Hepatocyte (in vitro differentiated cells): ENCODE measurements around the gene SNX17. TPM values are rescaled to one million over a fixed set of nuclear protein-coding genes. Genes with fewer than 3 reads are reported as not detected.

ENCODE experiments used
- DNase-seq: peaks from one replicate; pipeline ENCODE4 v3.0.0-alpha.2; 2016; ENCODE audit warnings: low spot score
- H2AFZ ChIP-seq: fragments of 200-600 bp; sonication (generic); 2 replicates; pipeline ENCODE4 v1.6.0; 2016; ENCODE audit warnings: antibody characterized with exemption, mild to moderate bottlenecking
- H3K27ac ChIP-seq: fragments of 200-600 bp; sonication (generic); 2 replicates; pipeline ENCODE4 v1.5.1; 2016; ENCODE audit warnings: mild to moderate bottlenecking
- H3K27me3 ChIP-seq: fragments of 200-600 bp; sonication (generic); 2 replicates; pipeline ENCODE4 v1.6.1; 2016
- H3K36me3 ChIP-seq: fragments of 200-600 bp; sonication (generic); replicated peaks from 2 replicates; pipeline ENCODE4 v1.5.1; 2016; ENCODE audit warnings: low read depth; ENCODE audit not compliant: insufficient read depth
- H3K4me1 ChIP-seq: fragments of 200-600 bp; sonication (generic); 2 replicates; pipeline ENCODE4 v1.5.1; 2016; ENCODE audit warnings: mild to moderate bottlenecking, moderate library complexity; ENCODE audit not compliant: insufficient read depth
- H3K4me2 ChIP-seq: fragments of 200-600 bp; sonication (generic); 2 replicates; pipeline ENCODE4 v1.6.0; 2016
- H3K4me3 ChIP-seq: fragments of 200-600 bp; sonication (generic); 2 replicates; pipeline ENCODE4 v1.5.1; 2016; ENCODE audit warnings: mild to moderate bottlenecking
- H3K79me2 ChIP-seq: fragments of 200-600 bp; sonication (generic); 2 replicates; pipeline ENCODE4 v1.6.0; 2017; ENCODE audit warnings: mild to moderate bottlenecking
- H3K9me2 ChIP-seq: fragments of 200-600 bp; sonication (generic); replicated peaks from 2 replicates; pipeline ENCODE4 v1.6.0; 2017; ENCODE audit warnings: mild to moderate bottlenecking; ENCODE audit not compliant: insufficient read depth
- H3K9me3 ChIP-seq: fragments of 200-600 bp; sonication (generic); 2 replicates; pipeline ENCODE4 v1.5.1; 2016; ENCODE audit warnings: low read depth, mild to moderate bottlenecking
- H4K20me1 ChIP-seq: fragments of 200-600 bp; sonication (generic); 2 replicates; pipeline ENCODE4 v1.6.0; 2016; ENCODE audit warnings: mild to moderate bottlenecking; ENCODE audit not compliant: insufficient read depth, poor library complexity, severe bottlenecking
- EZH2 ChIP-seq: fragments of 200-600 bp; sonication (generic); IDR thresholded peaks from 2 replicates; pipeline ENCODE4 v1.6.1; 2016; ENCODE audit warnings: antibody characterized with exemption, mild to moderate bottlenecking, borderline replicate concordance
- EZH2phosphoT487 ChIP-seq: fragments of 200-600 bp; sonication (generic); IDR thresholded peaks from one replicate; pipeline ENCODE4 v1.6.1; 2018; ENCODE audit warnings: antibody characterized with exemption, mild to moderate bottlenecking, low read depth, moderate library complexity; ENCODE audit not compliant: unreplicated experiment, severe bottlenecking
- WGBS: methylation state at CpG from one replicate; pipeline ENCODE4 v1.1.6; 2016; ENCODE audit warnings: low lambda C conversion rate; ENCODE audit errors: missing lambda C conversion rate; 5-methylcytosine and 5-hydroxymethylcytosine counted together
- polyA plus RNA-seq: library from polyadenylated mRNA; unstranded; fragments of >200 nt; fragmentation: Nextera tagmentation; extraction: Ambion mirVana; gene quantifications from 2 replicates; pipeline ENCODE4 v1.2.1, GENCODE V29; 2016
- total RNA-seq: library from RNA; depleted of rRNA; stranded (reverse); fragments of >200 nt; gene quantifications from 2 replicates; pipeline ENCODE4 v1.2.3, GENCODE V29; 2014
- TF ChIP-seq, protein P1 (sequence below): fragments of 200-600 bp; sonication (generic); IDR thresholded peaks from 2 replicates; pipeline ENCODE4 v1.5.1; 2016; ENCODE audit warnings: antibody characterized with exemption, mild to moderate bottlenecking; ENCODE audit not compliant: poor library complexity

Gene SNX17
- total and polyA plus RNA-seq, 2 experiments from 2014 or later = 81.8 to 109 TPM

DNA sequence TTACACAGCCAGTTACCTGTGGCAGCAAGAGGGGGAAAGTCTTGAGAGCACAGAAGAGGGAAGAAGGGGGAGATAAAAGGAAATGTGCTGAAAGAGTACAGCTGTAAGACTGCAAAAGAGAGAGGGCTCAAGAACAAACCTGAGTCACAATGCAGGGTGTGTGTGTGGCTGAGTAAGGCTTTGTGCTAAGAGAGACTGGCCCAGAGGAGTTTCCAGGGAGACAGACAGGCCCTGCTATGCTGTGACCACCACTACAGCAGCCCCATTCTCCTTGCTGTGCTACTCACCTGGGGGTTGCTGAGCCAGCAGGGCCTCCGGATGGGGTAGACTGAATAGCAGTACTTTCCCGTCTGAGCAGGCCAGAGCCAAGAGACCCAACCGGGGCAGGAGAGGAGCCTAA is 35.1 kb upstream of the SNX17 start:
- H3K79me2 ChIP-seq = no peaks in the 10 kb centered on the region
- H3K4me3 ChIP-seq = no peak overlapping the region
- H3K36me3 ChIP-seq = no peaks in the 10 kb centered on the region
- H3K27me3 ChIP-seq = no peaks in the 10 kb centered on the region
- no peak overlapping the region for H2AFZ ChIP-seq
- 88% methylated on average over 3 of the region's 3 CpGs for WGBS
- no peak for DNase-seq
- H3K9me3 ChIP-seq = no peaks in the 10 kb centered on the region
- H3K4me2 ChIP-seq = no peak overlapping the region
- H3K4me1 ChIP-seq = no peaks in the 10 kb centered on the region
- no peak for TF ChIP-seq EZH2phosphoT487
- no peak for TF ChIP-seq EZH2
- TF ChIP-seq, protein P1, sequence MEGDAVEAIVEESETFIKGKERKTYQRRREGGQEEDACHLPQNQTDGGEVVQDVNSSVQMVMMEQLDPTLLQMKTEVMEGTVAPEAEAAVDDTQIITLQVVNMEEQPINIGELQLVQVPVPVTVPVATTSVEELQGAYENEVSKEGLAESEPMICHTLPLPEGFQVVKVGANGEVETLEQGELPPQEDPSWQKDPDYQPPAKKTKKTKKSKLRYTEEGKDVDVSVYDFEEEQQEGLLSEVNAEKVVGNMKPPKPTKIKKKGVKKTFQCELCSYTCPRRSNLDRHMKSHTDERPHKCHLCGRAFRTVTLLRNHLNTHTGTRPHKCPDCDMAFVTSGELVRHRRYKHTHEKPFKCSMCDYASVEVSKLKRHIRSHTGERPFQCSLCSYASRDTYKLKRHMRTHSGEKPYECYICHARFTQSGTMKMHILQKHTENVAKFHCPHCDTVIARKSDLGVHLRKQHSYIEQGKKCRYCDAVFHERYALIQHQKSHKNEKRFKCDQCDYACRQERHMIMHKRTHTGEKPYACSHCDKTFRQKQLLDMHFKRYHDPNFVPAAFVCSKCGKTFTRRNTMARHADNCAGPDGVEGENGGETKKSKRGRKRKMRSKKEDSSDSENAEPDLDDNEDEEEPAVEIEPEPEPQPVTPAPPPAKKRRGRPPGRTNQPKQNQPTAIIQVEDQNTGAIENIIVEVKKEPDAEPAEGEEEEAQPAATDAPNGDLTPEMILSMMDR = no peak
- H3K9me2 ChIP-seq = no peaks in the 10 kb centered on the region
- H4K20me1 ChIP-seq = no peaks in the 10 kb centered on the region
- no peak overlapping the region for H3K27ac ChIP-seq

DNA sequence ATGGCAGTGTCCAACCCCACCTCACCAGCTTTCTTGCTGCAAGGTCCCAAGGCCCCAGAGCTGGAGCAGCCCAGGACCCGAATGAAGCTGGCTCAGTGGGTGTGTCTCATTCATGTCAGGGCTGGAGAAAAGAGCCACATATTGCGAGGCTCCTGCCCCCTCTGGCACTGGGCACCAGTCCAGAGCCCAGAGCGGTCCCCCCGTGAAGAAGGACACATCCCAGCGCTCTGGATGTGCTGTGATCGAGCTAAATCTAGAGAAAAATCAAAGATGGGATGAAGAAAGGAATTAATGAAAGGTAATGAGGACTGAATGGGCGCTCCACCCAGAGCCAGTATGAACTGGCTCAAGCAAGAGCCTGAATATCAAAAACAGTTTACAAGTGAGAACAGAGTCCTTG is 34.2 kb upstream of the SNX17 start:
- H3K4me1 ChIP-seq = no peaks in the 10 kb centered on the region
- 98% methylated on average over 7 of the region's 7 CpGs for whole genome bisulfite sequencing
- no peak overlapping the region for H3K4me2 ChIP-seq
- DNase-seq = no peak
- no peaks in the 10 kb centered on the region for H3K9me3 ChIP-seq
- TF ChIP-seq, protein P1 = no peak
- no peak for TF ChIP-seq EZH2
- TF ChIP-seq EZH2phosphoT487 = no peak
- no peaks in the 10 kb centered on the region for H3K27me3 ChIP-seq
- no peaks in the 10 kb centered on the region for H3K9me2 ChIP-seq
- no peaks in the 10 kb centered on the region for H3K36me3 ChIP-seq
- H4K20me1 ChIP-seq = no peaks in the 10 kb centered on the region
- H3K4me3 ChIP-seq = no peak overlapping the region
- no peak overlapping the region for H2AFZ ChIP-seq
- H3K79me2 ChIP-seq = no peaks in the 10 kb centered on the region
- H3K27ac ChIP-seq = no peak overlapping the region

DNA sequence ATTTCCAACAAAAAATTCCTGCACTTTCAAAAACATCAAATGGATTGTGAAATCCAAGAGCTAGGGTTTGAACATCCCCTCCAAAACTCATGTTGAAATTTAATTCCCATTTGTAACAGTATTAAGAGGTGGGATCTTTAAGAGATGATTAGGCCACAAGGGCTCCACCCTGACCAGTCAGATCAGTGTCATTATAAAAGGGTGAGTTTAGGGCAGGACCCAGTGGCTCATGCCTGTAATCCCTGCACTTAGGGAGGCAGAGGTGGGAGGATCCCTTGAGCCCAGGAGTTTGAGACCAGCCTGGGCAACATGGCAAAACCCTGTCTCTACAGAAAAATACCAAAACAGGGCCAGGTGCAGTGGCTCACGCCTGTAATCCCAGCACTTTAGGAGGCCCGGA is 22.8 kb upstream of the SNX17 start:
- DNase-seq = no peak
- Histone ChIP-seq H4K20me1 (peaks cover 17% of the 10 kb centered on the region), H3K4me2 (no peak overlapping the region), H3K4me1 (no peaks in the 10 kb centered on the region), H3K4me3 (no peak overlapping the region), H3K79me2 (peaks cover 91% of the 10 kb centered on the region), H2AFZ (no peak overlapping the region), H3K27me3 (no peaks in the 10 kb centered on the region), H3K36me3 (no peaks in the 10 kb centered on the region), H3K27ac (no peak overlapping the region), H3K9me2 (no peaks in the 10 kb centered on the region), H3K9me3 (no peaks in the 10 kb centered on the region)
- WGBS = 90% methylated on average over 2 of the region's 2 CpGs
- TF ChIP-seq EZH2 (no peak), EZH2phosphoT487 (no peak)
- TF ChIP-seq, protein P1 = no peak

DNA sequence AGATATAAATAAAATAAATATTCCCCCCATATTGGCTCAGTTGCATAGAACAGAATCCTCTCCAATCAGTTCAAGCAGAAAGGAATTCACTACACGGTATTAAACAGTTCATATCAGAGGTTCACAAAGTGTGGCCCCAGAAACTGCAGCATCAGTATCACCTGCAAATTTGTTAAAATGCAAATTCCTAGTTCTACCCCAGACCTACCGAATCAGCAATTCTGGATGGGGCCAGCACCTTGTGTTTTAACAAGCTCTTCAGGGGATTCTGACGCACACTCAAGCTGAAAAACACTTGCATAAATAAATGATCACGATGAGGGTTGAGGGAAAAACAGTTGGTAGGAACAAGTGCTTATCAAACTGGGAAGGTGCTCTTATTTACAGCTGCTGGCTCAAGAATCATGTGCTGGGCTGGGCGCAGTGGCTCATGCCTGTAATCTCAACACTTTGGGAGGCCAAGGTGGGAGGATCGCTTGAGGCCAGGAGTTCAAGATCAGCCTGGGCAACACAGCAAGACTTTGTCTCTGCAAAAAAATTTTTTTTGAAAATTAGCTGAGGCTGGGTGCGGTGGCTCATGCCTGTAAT is 20.2 kb upstream of the SNX17 start:
- Histone ChIP-seq H3K9me3 (no peaks in the 10 kb centered on the region), H3K4me1 (peaks cover 12% of the 10 kb centered on the region), H3K27ac (no peak overlapping the region), H3K36me3 (no peaks in the 10 kb centered on the region), H3K4me3 (no peak overlapping the region), H4K20me1 (peaks cover 17% of the 10 kb centered on the region), H3K9me2 (no peaks in the 10 kb centered on the region), H2AFZ (no peak overlapping the region), H3K4me2 (no peak overlapping the region), H3K27me3 (no peaks in the 10 kb centered on the region), H3K79me2 (peaks cover 98% of the 10 kb centered on the region)
- 93% methylated on average over 7 of the region's 7 CpGs for WGBS
- TF ChIP-seq EZH2 = no peak
- TF ChIP-seq EZH2phosphoT487 = no peak
- TF ChIP-seq, protein P1 = no peak
- DNase-seq = no peak
